Forelimb muscle (tissue), 1 donor: ENCODE measurements around the gene LGALS7B. TPM values are rescaled to one million over a fixed set of nuclear protein-coding genes. Genes with fewer than 3 reads are reported as not detected.
"Not testable (repeated sequence)": the region's sequence is repeated elsewhere in the genome, so short reads cannot be mapped to it uniquely, and the experiment has no call there.

ENCODE experiments used
- DNase-seq: peaks from one replicate; pipeline ENCODE4 v3.0.0-alpha.2; 2013; ENCODE audit warnings: low read depth
- polyA plus RNA-seq: library from polyadenylated mRNA; unstranded; fragments of 120-200 nt; gene quantifications from one replicate; pipeline ENCODE4 v1.2.1, GENCODE V29; 2013; ENCODE audit not compliant: insufficient read length

LGALS7B gene
- polyA plus RNA-seq, 1 donor: not detected

DNA sequence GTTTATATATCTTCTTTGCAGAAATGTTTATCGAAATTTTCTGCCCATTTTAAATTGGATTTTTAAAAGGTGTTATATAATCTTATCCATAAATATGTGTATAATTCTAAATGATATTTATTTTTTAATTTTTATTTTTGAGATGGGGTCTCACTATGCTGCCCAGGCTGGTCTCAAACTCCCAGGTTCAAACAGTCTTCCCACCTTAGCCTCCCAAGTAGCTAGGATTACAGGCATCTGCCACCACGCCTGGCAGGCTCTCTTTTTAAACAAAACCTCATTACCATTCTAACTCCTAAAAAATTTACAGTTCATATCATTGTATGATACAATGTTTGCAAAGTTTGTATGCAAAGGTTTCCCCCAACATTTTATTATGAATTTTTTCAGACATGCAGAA, 7.2 kb downstream of the LGALS7B start:
- DNase-seq: no peak

DNA sequence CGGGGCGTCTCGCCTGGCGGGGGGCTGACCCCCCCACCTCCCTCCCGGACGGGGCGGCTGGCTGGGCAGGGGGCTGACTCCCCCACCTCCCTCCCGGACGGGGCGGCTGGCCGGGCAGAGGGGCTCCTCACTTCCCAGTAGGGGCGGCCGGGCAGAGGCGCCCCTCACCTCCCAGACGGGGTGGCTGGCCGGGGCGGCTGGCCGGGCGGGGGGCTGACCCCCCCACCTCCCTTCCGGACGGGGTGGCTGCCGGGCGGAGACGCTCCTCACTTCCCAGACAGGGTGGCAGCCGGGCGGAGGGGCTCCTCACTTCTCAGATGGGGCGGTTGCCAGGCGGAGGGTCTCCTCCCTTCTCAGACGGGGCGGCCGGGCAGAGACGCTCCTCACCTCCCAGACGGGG, 8.8 kb downstream of the LGALS7B start:
- not testable (repeated sequence) for DNase-seq

DNA sequence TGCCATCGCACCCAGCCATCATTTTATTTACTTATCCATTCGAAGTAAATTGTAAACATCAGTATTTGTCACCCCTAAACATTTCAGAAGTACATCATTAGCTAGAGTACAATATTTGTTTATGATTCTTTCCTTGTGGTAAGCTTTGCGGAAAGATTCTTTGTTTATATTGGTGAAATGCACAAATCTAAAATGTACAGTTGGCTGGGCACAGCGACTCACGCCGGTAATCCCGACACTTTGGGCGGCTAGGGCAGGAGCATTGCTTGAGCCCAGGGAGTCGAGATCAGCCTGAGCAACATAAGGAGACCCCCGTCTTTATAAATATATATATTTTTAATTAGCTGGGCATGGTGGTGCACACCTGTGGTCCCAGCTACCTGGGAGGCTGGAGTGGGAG, 10.1 kb downstream of the LGALS7B start:
- DNase-seq: no peak

DNA sequence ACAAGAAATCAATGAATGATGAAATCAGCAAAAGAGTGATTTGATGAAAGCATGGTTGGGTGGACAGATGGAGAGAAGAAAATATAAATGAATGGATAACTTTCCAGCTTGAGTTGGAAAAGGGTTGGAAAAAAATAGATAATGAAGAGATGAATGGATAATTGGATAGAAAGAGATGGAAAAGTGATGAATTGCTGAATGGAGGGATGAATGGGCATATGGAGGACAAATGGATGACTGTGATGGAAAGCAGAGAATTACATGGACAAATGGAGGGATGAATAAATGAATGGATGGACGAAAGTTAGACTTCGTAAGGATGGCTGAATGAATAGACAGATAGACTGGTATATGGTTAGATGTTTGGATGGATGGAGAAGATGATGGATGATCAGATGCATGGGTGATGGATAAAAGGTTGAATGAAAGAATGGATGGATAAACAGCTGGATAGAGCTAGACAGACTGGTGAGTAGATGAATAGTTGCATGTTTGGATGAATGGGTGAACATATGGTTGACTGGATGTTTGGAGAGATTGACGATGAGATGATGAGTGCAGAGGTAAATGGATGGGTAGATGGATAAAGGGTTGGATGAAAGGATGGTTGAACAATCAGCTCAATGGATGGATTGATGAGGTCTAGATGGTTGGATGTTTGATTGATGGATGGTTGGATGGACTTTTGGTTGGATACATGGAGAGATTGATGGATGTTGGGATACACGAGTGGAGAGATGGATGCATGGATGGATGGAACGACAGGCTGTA, 11.8 kb downstream of the LGALS7B start:
- DNase-seq: no peak

DNA sequence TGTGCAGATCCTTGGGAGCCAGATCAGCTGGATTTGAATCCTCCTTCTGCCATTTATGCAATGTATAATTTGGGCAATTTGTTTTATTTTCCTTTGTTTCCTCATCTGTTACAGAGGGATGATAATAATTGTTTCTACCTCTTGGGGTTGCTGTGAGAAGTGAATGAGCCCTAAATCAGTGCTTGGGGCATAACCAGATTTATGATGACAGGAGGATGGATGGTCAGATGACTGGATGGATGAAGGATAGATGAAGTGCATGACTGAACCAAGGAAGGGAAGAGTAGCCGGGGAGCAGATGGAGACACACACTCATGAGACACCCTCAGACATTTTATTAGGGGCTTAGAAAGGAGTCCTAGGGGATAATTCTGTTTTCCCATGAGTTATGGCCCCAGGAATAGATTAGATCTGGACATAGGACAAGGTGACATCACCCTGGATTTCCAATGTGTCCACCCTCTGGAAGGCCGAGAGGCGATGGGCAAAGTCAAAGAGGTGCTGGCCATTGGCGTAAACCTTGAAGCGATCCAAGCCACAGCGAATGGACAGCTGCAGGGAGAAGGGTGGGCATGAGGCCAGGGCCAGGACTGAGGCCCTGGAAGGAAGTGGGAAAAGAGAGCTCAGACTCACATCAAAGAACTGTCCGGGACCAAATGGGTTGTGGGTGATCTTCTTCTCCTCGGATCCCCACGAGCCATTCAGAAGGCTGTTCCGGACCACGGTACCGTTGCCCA, 12.5 kb downstream of the LGALS7B start:
- no peak for DNase-seq

DNA sequence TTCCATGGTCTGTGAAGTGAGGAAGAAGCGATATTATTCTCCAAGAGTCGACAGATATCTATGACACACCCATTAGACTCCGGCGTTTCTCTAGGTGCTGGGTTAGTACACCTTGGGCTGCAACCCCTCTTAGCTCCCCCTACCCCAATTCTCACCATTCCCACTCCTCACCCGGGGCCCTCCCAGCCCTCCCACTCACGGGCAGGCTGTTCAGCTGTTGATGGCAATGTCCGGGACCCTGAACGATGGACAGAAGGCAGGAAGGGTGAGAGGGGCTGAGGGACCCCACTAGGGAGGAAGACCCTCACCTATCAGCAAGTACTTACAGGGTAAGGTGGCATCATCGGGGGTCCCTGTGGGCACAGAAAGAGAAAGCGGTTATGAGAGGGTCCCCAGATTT, 14.5 kb downstream of the LGALS7B start:
- DNase-seq: no peak

DNA sequence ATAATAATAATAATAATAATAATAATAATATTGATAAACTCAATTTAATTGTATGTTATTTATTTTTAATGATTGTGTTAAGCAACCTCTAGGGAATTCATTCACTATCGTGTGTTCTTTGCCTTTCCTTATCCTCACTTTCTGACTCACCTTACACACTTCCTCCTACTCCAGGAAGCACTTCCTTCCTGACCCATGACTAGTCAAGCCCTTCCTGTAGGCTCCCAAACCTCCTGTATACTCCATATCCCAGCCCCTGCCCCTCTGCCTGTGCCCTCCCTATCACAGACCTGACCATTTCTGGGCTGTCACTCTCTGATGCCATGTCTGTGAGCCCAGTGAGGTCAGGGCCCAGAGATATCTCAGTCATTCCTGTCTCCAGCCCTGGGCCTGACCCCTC, 16.2 kb downstream of the LGALS7B start:
- DNase-seq: no peak

DNA sequence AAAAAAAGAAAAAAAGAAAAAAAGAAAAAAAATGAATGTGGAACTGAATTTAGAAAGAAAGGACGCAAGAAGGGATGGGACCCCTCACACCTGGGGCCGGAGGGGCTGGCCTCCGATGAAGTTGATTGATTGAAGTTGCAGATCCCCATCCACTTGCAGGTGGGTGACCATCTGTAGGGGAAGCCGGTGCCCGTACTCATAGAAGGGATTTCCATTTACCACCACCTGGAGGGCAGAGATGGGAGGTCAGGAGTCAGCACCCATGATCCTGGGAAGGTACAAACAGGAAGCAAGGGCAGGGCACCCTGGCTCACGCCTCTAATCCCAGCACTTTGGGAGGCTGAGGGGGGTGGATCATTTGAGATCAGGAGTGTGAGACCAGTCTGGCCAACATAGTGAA, 17.4 kb downstream of the LGALS7B start:
- no peak for DNase-seq

DNA sequence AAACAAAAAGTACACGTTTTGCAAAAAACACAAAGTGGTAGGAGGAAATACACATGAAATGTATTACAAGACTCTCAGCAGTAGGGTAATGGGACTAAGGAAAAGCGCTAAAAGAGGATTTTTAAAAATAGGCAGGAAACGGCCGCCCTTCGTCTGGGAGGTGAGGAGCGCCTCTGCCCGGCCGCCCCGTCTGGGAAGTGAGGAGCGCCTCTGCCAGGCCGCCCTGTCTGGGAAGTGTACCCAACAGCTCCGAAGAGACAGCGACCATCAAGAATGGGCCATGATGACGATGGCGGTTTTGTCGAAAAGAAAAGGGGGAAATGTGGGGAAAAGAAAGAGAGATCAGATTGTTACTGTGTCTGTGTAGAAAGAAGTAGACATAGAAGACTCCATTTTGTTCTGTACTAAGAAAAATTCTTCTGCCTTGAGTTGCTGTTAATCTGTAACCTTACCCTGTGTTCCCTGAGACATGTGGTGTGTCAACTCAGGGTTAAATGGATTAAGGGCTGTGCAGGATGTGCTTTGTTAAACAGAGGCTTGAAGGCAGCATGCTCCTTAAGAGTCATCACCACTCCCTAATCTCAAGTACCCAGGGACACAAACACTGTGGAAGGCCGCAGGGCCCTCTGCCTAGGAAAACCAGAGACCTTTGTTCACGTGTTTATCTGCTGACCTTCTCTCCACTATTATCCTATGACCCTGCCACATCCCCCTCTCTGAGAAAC, 18.5 kb downstream of the LGALS7B start:
- not testable (repeated sequence) for DNase-seq

DNA sequence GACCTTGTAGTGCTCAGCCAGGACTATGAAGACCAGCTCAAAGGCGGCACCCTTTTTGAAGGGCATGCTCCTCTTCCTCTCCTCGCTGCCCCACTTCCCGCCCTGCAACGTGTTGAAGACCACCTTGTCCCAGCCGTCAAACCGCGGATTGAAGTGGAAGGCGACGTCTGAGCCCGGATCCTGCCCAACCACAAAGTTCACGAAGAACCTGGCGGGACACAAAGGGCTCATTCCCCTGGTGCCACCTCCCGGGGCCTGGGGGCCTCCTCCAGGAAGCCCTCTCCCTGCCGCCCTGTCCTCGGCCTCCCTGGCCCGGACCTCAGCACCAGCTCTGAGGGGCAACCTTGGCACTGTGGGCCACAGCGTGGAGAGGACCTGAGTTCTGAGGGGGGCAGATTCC, 19.7 kb downstream of the LGALS7B start:
- no peak for DNase-seq

DNA sequence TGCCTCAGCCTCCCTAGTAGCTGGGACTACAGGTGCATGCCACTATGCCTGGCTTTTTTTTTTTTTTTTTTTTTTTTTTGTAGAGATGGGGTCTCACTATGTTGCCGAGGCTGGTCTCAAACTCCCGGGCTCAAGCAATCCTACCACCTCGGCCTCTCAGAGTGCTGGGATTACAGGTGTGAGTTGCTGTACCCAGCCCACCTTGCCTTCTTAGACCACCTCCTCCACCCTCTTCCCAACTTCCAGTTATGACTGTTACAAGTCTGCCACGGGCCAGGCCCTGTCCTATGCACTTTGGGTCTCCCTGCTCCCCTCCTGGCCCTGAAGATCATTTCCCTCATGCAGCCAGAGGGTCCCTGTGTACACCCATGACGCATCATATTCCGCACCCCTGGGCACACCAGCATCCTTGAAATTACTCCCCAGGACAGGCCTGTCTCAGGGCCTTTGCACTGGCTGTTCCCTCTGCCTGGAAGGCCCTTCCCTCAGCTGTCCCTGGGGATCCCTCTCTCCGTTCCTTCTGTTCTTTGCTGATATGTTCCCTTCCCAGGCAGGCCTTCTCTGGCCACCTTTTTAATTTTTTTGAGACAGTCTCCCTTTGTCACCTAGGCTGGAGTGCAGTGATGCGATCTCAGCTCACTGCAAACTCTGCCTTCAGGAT, 20.7 kb downstream of the LGALS7B start:
- no peak for DNase-seq

DNA sequence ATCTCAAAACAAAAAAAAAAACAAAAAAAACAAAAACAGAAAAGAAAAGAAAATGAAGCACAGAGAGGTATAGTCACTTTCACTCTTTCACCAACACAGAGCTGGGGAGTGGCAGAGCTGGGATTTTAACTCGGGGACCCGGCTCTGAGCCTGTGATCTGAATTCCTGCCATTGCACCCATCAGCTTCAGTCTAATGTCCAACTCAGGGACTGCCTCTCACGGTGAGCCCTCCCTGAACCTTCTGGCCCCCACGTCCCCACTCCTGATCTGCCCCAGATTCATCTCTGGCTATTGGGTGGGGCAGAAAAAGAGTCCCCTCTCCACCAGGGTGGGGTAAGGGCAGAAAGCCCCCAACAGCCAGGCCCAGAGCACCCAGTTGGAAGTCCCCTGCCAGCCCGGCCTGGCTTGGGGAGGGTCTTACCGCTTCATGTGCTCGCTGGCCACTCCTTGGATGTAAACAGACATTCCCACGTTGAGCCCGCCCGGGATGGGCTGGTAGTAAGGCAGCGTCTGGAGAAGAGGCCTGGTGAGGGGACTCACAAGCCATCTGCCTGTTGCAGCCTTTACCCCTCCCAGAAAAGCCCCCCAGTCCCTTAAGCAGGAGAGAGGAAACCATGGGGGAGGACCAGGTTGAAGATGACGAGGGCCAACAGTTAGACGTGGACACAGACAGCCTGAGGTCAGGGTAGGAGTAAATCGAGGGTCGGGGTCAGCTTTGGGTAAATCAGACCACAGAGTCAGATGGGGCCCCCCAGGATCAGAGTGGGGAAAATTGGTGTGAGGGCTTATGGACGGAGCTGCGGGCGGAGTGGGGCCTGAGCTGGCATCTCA, 23.2 kb downstream of the LGALS7B start:
- no peak for DNase-seq

DNA sequence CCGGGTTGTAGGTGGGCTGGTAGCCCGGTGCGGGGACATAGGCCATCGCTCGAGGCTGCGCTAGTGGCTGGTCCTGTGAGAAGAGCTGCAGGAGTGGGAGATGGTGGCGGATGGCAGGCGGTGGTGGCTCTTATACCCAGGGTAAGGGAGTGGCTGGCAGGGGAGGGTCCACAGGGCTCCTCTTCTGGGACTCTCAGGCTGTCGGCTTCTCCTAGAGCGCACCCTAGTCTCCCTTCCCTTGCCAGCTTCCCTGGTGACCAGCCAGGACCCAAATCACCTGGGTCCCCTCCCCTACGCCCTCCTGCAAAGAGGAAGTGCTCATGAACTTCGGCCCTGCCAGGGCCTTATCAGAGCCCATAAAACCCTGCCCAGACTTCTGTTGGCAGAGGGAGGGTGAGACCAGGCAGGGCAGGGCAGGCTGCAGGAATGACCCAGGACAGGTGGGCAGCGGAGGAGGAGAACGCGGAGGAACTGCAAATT, 23.9 kb downstream of the LGALS7B start, which contains the start of gene LGALS4:
TSS of gene LGALS4 (minus strand) at position 105 of the 480 bp plus-strand sequence. CDS start at position 46, 59 bp downstream.
- no peak for DNase-seq

DNA sequence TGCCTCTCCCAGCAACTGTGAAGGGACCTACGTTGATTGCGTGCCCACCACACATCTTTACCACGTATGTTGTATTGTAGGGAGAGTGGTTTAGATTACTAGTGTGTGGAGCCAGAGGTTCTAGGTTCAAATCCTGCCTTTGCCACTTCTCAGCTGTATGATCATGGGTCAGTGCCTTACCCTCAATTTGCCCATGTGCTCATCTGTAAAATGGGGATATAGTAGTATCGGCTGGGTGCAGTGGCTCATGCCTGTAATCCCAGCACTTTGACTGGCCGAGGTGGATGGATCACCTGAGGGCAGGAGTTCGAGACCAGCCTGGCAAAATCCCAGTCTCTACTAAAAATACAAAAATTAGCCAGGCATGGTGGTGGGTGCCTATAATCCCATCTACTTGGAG, 24.3 kb downstream of the LGALS7B start:
- no peak for DNase-seq

DNA sequence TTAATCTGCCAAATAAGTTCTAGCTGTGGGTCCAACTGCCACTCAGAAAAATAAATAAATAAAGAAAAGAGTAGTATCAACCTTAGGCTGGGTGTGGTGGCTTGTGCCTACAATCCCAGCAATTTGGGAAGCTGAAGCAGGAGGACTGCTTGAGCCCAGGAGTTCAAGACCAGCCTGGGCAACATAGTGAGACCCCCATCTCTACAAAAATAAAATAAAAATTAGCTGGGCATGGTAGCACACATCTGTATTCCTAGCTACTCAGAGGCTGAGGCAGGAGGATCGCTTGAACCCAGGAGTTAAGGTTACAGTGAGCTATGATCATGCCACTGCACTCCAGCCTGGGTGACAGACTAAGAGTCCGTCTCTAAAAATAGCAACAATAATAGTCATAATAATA, 24.9 kb downstream of the LGALS7B start:
- not testable (repeated sequence) for DNase-seq

DNA sequence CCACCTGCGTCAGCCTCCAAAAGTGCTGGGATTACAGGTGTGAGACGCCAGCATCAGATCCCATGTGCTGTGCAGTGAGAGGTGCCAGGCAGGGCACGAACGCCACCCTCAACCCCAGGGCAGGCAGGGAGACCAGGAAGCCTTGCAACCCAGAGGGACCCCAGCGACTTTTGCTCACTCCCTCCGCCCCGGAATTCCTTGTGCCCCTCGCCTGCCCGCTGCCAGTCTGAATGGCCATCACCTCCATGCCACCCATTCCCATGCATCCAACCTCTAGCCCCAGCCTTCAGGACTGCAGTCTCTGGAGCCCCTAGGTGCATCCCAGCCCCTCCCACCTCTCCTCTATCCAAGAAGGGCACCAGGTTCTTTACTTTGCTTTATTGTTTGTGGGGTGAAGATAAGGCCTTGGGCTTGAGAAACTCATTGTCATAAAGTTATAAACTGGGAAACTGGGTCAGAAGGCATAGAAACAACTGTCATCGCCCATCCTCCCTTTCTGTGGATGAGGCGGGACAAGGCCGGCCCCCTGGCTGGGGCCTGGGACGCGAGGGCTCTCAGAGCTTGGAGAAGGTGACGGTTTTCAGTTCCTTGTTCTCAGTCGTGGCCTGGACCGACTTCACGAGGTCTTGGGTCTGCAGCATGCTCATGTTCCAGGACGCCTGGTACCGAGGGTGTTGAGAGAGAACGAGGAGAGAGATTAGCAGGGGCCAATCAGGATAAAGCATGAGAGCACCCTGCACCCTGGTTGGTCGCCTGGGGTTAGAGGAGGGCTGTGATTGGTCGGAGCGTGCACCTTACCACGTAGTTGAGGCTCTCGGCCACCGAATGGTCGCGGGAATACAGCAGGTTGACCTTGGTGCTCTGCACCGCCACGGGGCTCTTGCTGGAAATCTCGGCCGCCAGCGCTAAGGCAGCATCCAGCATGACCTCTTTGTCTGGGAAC, 26.3 kb downstream of the LGALS7B start:
- no peak for DNase-seq

DNA sequence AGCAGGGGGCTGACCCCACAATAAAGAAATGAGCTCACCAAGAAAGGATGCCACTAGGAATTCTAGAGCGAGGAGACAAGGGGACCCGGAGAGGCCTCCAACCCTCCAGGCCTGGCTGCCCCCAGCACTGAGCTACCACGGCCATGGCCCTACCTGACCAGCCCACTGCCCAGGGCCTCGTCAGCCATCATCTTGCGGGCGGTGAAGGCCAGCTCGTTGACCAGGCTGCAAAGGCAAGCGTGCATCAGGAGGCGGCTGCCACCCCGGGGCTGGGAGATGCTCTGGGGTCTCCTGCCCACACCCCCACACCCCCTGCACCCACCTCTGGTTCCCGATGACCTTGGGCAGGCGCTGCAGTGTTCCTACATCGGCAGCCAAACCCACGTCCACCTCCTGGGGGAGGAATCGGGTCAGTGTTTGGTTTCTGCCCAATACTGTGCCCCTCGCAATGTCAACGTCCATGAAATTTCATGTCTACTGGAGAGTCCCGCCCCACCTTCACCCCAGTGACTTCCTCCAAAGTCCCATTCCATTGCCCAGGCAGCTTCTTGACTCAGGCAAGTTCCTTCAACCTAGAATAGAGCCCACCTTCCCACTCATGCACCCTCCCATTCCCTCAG, 27.2 kb downstream of the LGALS7B start:
- DNase-seq: no peak

DNA sequence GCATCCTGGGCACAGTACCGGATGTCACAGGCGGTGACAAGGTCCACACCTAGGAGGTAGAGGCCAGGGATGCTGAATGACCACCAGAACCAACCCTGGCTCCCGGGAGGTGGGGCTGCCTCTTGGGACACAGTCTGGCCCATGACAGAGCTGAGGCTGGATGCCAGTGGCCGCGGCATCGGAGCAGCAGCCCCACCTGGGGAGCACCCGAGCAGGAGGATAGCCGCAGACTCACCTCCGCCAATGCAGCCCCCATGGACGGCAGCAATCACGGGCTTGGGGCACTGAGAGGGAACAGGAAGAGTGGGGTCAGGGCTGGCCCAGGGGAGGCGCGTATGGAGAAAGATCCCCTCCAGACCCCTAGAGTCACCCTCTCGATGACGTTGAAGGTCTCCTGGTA, 28.1 kb downstream of the LGALS7B start:
- DNase-seq: no peak

DNA sequence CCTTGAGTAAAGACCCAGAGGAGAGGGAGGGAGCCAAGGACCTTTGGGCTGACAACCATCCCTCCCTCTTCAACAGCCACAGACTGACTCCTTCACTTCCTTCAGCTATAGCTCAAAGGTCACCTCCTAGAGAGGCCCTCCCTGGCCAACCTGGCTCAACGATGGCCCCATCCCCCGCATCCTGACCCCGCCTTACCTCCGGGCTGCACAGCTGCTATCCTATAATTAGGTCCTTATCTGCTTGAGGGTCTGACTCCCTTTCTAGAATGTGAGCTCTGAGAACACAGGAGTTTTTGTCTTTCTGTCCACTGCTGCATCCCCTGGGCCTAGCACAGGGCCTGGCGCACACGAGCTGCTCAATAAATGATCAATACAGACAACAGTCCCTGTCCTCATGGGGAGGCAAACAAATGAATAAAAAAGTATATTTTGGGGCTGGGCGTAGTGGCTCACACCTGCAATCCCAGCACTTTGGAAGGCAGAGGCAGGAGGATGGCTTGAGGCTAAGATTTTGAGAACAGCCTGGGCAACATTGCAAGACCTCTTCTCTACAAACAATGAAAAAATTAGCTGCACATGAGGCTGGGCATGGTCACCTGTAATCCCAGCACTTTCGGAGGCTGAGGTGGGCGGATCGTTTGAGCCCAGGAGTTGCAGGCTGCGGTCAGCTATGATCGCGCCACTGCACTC, 30.4 kb downstream of the LGALS7B start:
- no peak for DNase-seq
